Muscle of leg (tissue), 11 donors: ENCODE results near the gene B4GALT1. TPM values are rescaled to one million over a fixed set of nuclear protein-coding genes. Genes with fewer than 3 reads are reported as not detected.
A peak's percentile ranks its signal among the peaks of the same experiment; 100 is the strongest.

Experiments used
- DNase-seq: peaks from one replicate; pipeline ENCODE4 v3.0.0; 2013
- H3K27ac ChIP-seq: one replicate; pipeline ENCODE4 v1.5.1; 2013; ENCODE audit warnings: mild to moderate bottlenecking, low read length, control low read depth
- H3K27me3 ChIP-seq: one replicate; pipeline ENCODE4 v1.6.1; 2013; ENCODE audit warnings: low read length; ENCODE audit not compliant: control insufficient read depth, insufficient read depth
- H3K36me3 ChIP-seq: one replicate; pipeline ENCODE4 v1.6.1; 2013; ENCODE audit warnings: low read length; ENCODE audit not compliant: control insufficient read depth, insufficient read depth
- H3K4me1 ChIP-seq: one replicate; pipeline ENCODE4 v1.6.1; 2013; ENCODE audit warnings: low read length; ENCODE audit not compliant: control insufficient read depth, insufficient read depth
- H3K4me3 ChIP-seq: one replicate; pipeline ENCODE4 v1.5.1; 2013; ENCODE audit warnings: low read length, control low read depth
- H3K9me3 ChIP-seq: replicated peaks from 2 replicates; pipeline ENCODE4 v1.6.1; 2013; ENCODE audit warnings: low read depth, low read length; ENCODE audit not compliant: control insufficient read depth
- WGBS: methylation state at CpG from one replicate; pipeline ENCODE4 v1.1.5; 2013; ENCODE audit warnings: missing lambda C conversion rate; ENCODE audit not compliant: insufficient coverage; 5-methylcytosine and 5-hydroxymethylcytosine counted together
- polyA plus RNA-seq, 8 donors: library from polyadenylated mRNA; unstranded; fragments of 120-200 nt; gene quantifications; one replicate each; pipeline versions ENCODE4 v1.2.1 to v1.2.3, GENCODE V29; 2013; ENCODE audit warnings: inconsistent platforms in 1 of 8, low replicate concordance in 1 of 8; ENCODE audit not compliant: insufficient read length in 8 of 8, insufficient read depth in 1 of 8
- total RNA-seq: library from RNA; stranded (reverse); fragments of 120-200 nt; gene quantifications from one replicate; pipeline ENCODE4 v1.2.4, GENCODE V29; 2013

B4GALT1 gene
- total and polyA plus RNA-seq, 9 donors: 14.6 to 62.7 (median 44.9) TPM

DNA sequence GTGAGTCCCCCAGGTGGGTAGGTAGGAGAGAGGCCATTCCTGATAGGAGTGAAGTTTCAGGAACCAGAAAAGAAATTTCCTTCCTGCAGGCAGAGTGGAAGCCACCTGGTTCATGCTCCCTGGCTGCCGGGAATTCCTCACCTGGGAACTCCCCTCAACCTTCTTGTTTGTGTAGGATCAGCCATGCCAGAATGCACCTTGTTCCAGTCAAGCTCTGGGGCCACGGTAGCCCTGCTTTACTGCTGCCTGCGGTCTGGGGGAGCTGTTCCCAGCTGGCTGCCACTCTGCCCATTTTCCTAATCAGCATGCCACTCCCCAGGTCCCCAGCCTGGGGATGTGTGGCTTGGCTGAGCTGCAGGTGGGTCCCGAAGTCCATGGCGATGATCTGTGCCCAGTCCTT, 18.7 kb upstream of the B4GALT1 start:
- H3K27ac ChIP-seq: no peak overlapping the region

DNA sequence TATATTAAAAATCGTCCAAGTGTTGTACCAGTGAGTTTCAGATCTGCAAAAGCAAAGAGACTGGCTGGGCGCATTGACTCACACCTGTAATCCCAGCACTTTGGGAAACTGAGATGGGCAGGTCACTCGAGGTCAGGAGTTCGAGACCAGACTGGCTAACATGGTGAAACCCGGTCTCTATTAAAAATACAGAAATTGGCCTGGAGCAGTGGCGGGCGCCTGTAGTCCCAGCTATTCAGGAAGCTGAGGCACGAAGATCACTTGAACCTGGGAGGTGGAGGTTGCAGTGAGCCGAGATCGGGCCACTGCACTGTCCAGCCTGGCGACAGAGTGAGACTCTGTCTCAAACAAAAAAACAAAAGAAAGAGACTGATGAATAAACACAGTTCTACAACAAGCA, 18.3 kb upstream of the B4GALT1 start:
- Histone ChIP-seq H3K36me3 (no peaks in the 10 kb centered on the region), H3K4me3 (no peak overlapping the region), H3K9me3 (no peaks in the 10 kb centered on the region), H3K27me3 (no peaks in the 10 kb centered on the region), H3K4me1 (peaks cover 56% of the 10 kb centered on the region), H3K27ac (peak overlapping the region; percentile 69)
- DNase-seq: no peak
- 85% methylated on average over 6 of the region's 11 CpGs for WGBS

More for the DNA sequence above, 18.7 kb upstream of the B4GALT1 start:
- Histone ChIP-seq H3K9me3 (no peaks in the 10 kb centered on the region), H3K4me3 (no peak overlapping the region), H3K4me1 (peaks cover 56% of the 10 kb centered on the region), H3K36me3 (no peaks in the 10 kb centered on the region), H3K27me3 (no peaks in the 10 kb centered on the region)
- no peak for DNase-seq
- WGBS: 50% methylated on average over 1 of the region's 5 CpGs

DNA sequence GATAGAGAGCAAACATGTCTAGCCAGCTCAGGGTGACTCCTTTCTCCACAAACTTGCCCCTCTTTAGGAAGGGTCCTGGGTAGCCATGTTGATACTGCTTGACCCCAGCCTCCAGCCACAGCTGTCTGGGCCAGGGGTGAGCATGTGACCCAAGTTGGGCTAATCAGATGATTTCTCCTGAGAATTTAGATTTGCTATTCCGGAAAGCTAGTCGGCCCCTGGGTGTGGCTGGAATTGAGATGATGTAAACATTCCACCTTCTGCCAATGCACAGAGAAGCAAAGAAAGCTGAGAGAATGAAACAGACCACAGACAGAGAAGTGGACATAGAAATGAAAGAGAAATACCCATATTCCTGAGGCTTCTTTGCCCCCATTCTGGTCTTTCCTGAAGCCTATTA, 17.8 kb upstream of the B4GALT1 start:
- H3K4me1 ChIP-seq: peaks cover 53% of the 10 kb centered on the region
- WGBS: no CpG with 5 or more reads among the region's 2 CpGs
- H3K4me3 ChIP-seq: no peak overlapping the region
- no peaks in the 10 kb centered on the region for H3K36me3 ChIP-seq
- peak; percentile 85 for DNase-seq
- no peaks in the 10 kb centered on the region for H3K9me3 ChIP-seq
- no peaks in the 10 kb centered on the region for H3K27me3 ChIP-seq
- peak overlapping the region; percentile 69 for H3K27ac ChIP-seq

DNA sequence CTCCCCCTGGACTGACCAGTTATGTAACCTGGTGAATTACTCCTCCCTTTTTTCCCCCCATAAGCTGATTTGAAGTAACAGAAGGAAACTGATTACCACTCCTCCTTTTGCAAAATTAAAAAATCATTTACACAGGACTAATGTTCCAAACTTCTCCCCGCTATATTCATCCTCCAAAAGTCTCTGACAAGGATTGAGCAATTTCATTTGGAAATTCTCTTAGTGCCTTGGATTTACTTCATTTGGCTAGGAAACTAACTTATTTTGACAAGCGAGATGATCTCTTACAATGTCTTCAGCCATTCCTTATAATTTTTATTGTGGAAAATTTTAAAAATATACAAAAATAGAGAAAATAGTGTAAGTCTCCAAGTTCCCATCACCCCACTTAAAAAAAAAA, 15.4 kb upstream of the B4GALT1 start:
- no peak overlapping the region for H3K27ac ChIP-seq
- no peak overlapping the region for H3K4me3 ChIP-seq
- no peaks in the 10 kb centered on the region for H3K27me3 ChIP-seq
- H3K9me3 ChIP-seq: no peaks in the 10 kb centered on the region
- DNase-seq: no peak
- H3K4me1 ChIP-seq: peaks cover 28% of the 10 kb centered on the region
- no peaks in the 10 kb centered on the region for H3K36me3 ChIP-seq
- WGBS: no CpG with 5 or more reads among the region's 2 CpGs

DNA sequence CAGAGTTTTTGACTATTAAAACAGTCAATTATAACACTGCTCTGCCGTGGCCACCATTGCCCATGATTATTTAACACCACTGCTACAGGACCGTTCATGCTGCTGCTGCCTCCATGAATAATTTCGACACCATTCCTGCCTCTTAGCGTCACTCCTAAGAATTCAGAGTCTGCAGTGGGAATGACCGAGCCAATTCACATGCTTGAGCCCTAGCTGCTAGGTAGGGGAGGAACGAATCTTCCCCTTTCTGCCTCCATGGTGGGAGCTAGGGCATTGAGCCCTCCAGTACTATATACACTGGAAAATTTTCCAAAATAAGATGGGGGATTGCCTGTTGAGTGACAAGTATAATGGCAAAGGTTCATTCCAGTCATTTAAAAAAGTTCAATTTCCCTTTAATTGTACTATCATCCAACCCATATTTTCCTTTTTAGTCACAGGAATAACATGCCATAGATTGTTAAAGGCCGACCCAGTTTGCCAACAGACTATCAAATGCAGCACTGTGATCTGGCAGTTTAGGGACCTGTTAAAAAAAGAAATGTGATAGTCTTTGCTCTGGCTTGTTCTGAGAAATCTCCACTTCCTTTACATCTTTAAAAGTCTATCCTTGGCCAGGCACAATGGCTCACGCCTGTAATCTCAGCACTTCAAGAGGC, 13.5 kb upstream of the B4GALT1 start:
- Histone ChIP-seq H3K4me1 (peaks cover 9% of the 10 kb centered on the region), H3K27ac (no peak overlapping the region), H3K4me3 (no peak overlapping the region), H3K9me3 (no peaks in the 10 kb centered on the region), H3K36me3 (no peaks in the 10 kb centered on the region), H3K27me3 (no peaks in the 10 kb centered on the region)
- WGBS: 50% methylated on average over 1 of the region's 8 CpGs
- no peak for DNase-seq

DNA sequence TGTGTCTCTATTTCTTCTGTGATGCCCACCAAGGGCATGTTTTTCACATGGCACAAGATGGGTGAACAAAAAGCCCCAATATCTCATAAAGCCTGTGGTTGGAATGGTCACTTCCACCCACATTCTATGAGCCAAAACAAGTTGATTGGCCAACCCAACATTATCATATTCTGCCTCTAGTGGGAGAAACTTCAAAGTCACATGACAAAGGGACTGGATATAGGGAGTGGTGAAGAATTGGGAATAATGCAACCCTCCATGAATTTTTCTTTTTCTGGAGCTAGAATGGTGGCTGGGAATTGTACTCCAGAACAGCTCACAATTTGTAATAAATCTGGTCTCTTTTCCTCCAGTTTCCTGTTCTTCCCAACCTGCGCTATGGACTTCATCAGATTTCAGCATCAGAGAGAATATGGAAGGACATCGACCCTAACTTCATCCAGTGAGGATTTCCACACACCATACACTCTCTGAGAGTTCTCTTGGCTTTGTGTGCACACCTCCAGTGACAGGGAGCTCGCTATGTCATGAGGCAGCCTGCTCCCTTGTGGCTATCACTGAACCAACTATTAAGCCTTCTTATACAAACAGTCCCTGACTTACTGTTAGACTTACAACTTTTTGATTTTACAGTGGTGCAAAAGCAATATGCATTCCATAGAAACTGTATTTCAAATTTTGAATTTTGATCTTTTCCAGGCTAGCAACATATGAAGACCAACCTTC, 12.0 kb upstream of the B4GALT1 start:
- Histone ChIP-seq H3K4me3 (no peak overlapping the region), H3K36me3 (no peaks in the 10 kb centered on the region), H3K9me3 (no peaks in the 10 kb centered on the region), H3K27me3 (no peaks in the 10 kb centered on the region), H3K4me1 (no peaks in the 10 kb centered on the region), H3K27ac (no peak overlapping the region)
- no peak for DNase-seq
- WGBS: 90% methylated on average over 3 of the region's 3 CpGs

DNA sequence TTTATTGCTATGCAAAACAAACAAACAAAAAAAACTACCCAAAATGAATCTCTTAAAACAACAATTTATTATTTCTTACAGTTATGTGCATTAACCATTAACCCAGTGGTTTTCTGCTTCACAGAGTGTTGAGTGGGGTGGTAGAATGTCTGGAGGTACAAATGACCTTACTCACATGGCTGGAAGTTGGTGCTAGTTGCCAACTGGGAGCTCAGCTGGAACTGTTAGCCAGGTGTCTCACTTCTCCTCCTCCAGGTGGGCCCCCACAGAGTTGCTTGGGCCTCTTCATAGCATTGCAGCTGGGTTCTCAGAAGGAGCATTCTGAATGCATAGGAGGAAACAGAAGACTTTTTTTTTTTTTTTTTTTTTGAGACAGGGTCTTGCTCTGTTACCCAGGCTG, 10.5 kb upstream of the B4GALT1 start:
- Histone ChIP-seq H3K4me3 (no peak overlapping the region), H3K27ac (no peak overlapping the region), H3K9me3 (no peaks in the 10 kb centered on the region), H3K36me3 (no peaks in the 10 kb centered on the region), H3K4me1 (no peaks in the 10 kb centered on the region), H3K27me3 (no peaks in the 10 kb centered on the region)
- no peak for DNase-seq

DNA sequence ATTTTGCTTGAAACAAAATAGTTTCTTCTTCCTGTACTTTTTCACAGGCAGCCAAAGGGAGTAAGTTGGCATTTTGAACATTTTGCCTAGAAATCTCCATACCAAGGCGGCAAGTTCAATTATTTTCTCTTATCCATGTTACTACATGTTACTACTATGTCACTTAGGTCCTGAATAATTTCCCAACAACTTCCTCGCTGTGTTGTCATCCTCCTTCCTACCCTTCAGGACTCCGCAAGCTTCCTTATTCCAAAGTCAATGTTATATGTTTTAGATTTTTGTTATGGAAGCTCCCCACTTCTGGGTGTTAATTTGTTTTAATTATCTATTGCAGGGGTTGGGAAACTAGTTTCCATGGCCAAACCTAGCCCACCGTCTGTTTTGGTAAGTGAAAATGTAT, 9.9 kb upstream of the B4GALT1 start:
- Histone ChIP-seq H3K4me3 (no peak overlapping the region), H3K36me3 (no peaks in the 10 kb centered on the region), H3K27me3 (no peaks in the 10 kb centered on the region), H3K9me3 (no peaks in the 10 kb centered on the region), H3K27ac (no peak overlapping the region), H3K4me1 (no peaks in the 10 kb centered on the region)
- 100% methylated on average over 1 of the region's 4 CpGs for WGBS
- DNase-seq: no peak

DNA sequence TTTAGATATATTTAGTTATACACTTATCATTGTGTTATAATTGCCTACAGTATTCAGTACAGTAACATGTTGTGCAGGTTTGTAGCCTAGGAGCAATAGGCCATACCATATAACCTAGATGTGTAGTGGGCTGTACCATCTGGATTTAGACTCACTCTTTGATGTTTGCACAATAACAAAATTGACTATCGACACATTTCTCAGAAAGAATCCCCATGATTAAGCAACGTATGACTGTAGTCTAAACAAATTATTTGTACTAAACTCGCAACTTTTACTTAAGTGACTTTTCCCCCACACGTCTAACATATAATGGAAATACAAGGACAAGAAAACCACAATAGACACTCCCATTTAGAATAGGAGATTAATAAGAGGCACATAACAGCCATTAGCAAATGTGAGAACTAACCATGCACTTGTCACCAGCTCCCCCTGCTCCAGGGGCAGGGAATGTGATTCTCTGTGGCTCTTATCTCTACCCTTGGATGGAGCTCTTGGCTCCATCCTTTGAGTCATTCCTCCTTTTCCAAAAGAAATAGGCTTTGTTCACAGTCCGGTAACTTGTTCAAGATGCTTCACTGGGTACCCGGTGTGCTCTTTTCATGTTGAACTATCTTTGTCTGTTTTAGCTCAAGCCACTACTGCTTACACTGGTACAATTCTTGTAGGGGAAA, 8.7 kb upstream of the B4GALT1 start:
- Histone ChIP-seq H3K9me3 (no peaks in the 10 kb centered on the region), H3K4me1 (peaks cover 7% of the 10 kb centered on the region), H3K36me3 (no peaks in the 10 kb centered on the region), H3K4me3 (no peak overlapping the region), H3K27me3 (no peaks in the 10 kb centered on the region), H3K27ac (no peak overlapping the region)
- 80% methylated on average over 1 of the region's 6 CpGs for WGBS
- DNase-seq: no peak
